HCEC 1CT (cell line): Measurements from ENCODE around the gene ZNF408.

Experiments
- DNase-seq: peaks from one replicate; pipeline ENCODE4 v3.0.0-alpha.2; 2017

ZNF408 gene

GRCh38 chr11:46729110-46730027 is 28.5 kb downstream of the ZNF408 start:
- DNase-seq, result no peak

- DNase-seq, result no peak
These were observed 30.7 kb downstream of the ZNF408 start for GRCh38 chr11:46731545-46731944.

- DNase-seq, result no peak
These were observed 32.4 kb downstream of the ZNF408 start for GRCh38 chr11:46733234-46733633.

GRCh38 chr11:46736146-46736545 is 35.3 kb downstream of the ZNF408 start:
- no peak for DNase-seq

- no peak for DNase-seq
These were observed 35.8 kb downstream of the ZNF408 start for GRCh38 chr11:46736615-46737014.

- DNase-seq, result no peak
These were observed 36.9 kb downstream of the ZNF408 start for GRCh38 chr11:46737699-46738098.

GRCh38 chr11:46738887-46739286 is 38.1 kb downstream of the ZNF408 start:
- DNase-seq, result no peak

GRCh38 chr11:46741600-46742484 is 41.0 kb downstream of the ZNF408 start:
- no peak for DNase-seq

GRCh38 chr11:46743043-46743442 is 42.2 kb downstream of the ZNF408 start:
- no peak for DNase-seq

GRCh38 chr11:46743693-46744339 is 43.0 kb downstream of the ZNF408 start:
- no peak for DNase-seq

GRCh38 chr11:46745328-46745727 is 44.5 kb downstream of the ZNF408 start:
- DNase-seq, result no peak

GRCh38 chr11:46745995-46746394 is 45.2 kb downstream of the ZNF408 start:
- DNase-seq, result no peak

GRCh38 chr11:46747150-46747549 is 46.3 kb downstream of the ZNF408 start:
- no peak for DNase-seq
